IPS-18a (cell line): ENCODE results near the gene FYB1.
"Not testable (repeated sequence)": the region's sequence is repeated elsewhere in the genome, so short reads cannot be mapped to it uniquely, and the experiment has no call there.

Experiments used
- H3K27ac ChIP-seq: one replicate; pipeline ENCODE4 v1.5.1; 2013; ENCODE audit warnings: low read length
- H3K27me3 ChIP-seq: one replicate; pipeline ENCODE4 v1.6.1; 2013; ENCODE audit warnings: mild to moderate bottlenecking, low read length; ENCODE audit not compliant: control insufficient read depth, insufficient read depth
- H3K36me3 ChIP-seq: one replicate; pipeline ENCODE4 v1.6.1; 2013; ENCODE audit warnings: low read depth, low read length; ENCODE audit not compliant: control insufficient read depth
- H3K4me1 ChIP-seq: one replicate; pipeline ENCODE4 v1.6.1; 2013; ENCODE audit warnings: low read depth, low read length; ENCODE audit not compliant: control insufficient read depth
- H3K4me3 ChIP-seq: one replicate; pipeline ENCODE4 v1.5.1; 2013; ENCODE audit warnings: low read length
- H3K9ac ChIP-seq: one replicate; pipeline ENCODE4 v1.6.1; 2013; ENCODE audit warnings: mild to moderate bottlenecking, low read length, moderate library complexity
- H3K9me3 ChIP-seq: one replicate; pipeline ENCODE4 v1.6.1; 2013; ENCODE audit warnings: low read depth, low read length; ENCODE audit not compliant: control insufficient read depth

FYB1 gene

DNA sequence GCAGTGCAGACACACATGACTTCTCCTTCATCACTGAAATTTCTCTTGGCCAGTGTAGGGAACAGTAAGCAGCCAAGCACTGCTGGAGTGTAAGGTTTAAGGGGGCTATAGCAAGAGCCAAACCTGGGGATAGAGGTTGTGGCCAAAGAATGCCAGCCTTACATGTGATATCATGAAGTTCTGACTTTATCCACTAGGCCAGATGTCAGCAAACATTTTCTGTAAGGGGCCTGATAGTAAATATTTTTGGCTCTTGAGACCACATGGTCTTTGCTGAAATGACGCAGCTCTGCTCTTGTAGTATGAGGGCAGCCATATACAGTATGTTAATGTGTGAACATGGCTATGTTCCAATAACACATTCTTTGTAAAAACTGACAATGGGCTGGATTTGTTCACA, 29.7 kb upstream of the FYB1 start:
- Histone ChIP-seq H3K36me3 (no peaks in the 10 kb centered on the region), H3K4me1 (no peaks in the 10 kb centered on the region), H3K27me3 (no peaks in the 10 kb centered on the region), H3K9me3 (no peaks in the 10 kb centered on the region), H3K4me3 (no peak overlapping the region), H3K27ac (no peak overlapping the region), H3K9ac (no peak overlapping the region)

DNA sequence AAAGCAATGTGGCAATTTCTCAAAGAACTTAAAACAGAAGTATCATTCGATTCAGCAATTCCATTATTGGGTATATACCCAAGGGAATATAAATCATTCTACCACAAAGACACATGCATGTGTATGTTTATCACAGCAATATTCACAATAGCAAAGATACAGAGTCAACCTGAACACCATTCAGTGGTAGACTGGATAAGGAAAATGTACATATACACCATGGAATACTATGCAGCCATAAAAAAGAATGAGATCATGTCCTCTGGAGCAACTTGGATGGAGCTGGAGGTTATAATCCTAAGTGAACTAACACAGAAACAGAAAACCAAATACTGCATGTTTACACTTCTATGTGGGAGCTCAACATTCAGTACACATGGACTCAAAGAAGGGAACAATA, 21.4 kb upstream of the FYB1 start:
- no peak overlapping the region for H3K4me3 ChIP-seq
- no peaks in the 10 kb centered on the region for H3K4me1 ChIP-seq
- H3K36me3 ChIP-seq: no peaks in the 10 kb centered on the region

DNA sequence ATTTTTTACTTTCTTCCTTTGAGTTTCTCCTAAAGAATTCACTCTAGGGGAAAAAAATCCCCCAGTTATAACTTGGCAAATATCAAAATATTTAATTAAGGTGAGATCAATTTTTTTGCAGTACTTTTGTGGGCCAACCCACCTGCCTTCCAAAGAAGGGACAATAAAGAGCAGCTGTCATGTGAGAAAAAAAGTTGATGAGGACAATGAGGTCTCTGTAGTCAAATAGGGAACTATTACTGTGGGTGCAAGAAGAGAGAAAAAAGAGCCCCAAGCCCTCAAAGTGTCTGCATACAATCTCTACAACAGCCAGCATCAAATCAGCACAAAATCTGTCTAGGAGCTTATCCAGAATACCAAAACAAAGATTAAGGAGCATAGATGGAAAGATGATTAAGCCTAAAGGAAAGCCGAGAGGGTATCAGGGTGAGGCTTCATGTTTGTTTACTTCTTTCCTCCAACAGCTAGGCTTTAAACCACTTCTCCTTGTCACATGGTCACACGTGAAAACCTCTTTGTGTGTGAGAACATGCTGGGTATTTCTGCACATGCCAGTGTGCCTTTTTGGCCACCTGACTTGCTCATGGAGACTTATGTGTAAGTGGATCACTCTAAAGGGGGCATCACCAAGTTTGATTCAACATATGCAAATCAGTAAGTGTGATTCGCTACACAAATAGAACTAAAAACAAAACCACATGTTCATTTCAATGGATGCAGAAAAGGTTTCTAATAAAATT, 19.2 kb upstream of the FYB1 start:
- no peaks in the 10 kb centered on the region for H3K36me3 ChIP-seq
- no peak overlapping the region for H3K9ac ChIP-seq
- no peak overlapping the region for H3K27ac ChIP-seq
- no peak overlapping the region for H3K4me3 ChIP-seq
- peaks cover 4% of the 10 kb centered on the region for H3K9me3 ChIP-seq
- no peaks in the 10 kb centered on the region for H3K27me3 ChIP-seq
- no peaks in the 10 kb centered on the region for H3K4me1 ChIP-seq

More for the DNA sequence above, 21.4 kb upstream of the FYB1 start:
- Histone ChIP-seq H3K27ac (no peak overlapping the region), H3K27me3 (no peaks in the 10 kb centered on the region), H3K9me3 (peaks cover 4% of the 10 kb centered on the region), H3K9ac (no peak overlapping the region)

DNA sequence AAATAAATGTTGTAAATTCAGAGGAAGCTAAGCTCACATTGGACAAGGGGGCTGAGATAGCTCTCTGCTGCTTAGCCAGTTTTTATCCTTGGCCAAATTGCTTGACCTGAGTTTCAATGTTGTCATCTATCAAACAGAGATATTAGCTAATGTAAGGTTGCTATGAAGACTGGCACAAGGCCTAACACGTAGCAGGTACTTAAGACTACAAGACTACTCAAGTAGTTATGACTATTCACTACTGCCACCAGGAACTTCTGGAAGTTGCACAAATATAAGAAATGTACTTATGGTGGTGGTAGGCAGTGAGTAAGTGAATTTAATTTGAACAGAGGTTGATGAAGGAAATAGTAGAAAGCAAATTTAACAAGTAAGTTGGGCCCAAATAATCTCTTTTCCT, 17.4 kb upstream of the FYB1 start:
- Histone ChIP-seq H3K4me1 (no peaks in the 10 kb centered on the region), H3K9ac (no peak overlapping the region), H3K9me3 (peaks cover 4% of the 10 kb centered on the region), H3K36me3 (no peaks in the 10 kb centered on the region), H3K4me3 (no peak overlapping the region), H3K27ac (no peak overlapping the region), H3K27me3 (no peaks in the 10 kb centered on the region)

DNA sequence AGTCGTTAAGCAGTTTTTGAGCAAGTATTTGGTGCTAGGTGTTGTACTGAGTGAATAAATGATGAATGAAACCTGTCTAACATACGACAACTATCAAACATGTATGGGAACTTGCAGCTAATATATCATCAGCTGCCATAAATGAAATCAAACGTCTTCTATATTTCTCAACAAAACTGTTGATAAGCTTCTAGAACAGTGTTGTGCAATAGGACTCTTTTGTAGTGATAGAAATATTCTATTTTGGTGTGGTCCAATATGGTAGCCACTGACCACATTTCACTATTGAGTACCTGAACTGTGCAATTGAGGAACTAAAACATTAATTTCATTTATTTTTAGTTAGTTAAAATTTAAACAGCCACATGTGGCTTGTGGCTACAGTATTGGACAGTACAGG, 16.3 kb upstream of the FYB1 start:
- Histone ChIP-seq H3K27me3 (no peaks in the 10 kb centered on the region), H3K9me3 (no peaks in the 10 kb centered on the region), H3K4me1 (no peaks in the 10 kb centered on the region), H3K36me3 (no peaks in the 10 kb centered on the region), H3K4me3 (no peak overlapping the region), H3K9ac (no peak overlapping the region), H3K27ac (no peak overlapping the region)

DNA sequence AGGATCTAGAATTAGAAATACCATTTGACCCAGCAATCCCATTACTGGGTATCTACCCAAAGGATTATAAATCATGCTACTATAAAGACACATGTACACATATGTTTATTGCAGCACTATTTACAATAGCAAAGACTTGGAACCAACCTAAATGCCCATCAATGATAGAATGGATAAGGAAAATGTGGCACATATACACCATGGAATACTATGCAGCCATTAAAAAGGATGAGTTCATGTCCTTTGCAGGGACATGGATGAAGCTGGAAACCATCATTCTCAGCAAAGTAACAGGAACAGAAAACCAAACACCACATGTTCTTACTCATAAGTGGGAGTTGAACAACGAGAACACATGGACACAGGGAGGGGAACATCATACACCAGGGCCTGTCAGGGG, 15.1 kb upstream of the FYB1 start:
- H3K4me3 ChIP-seq, H3K4me1 ChIP-seq, H3K27me3 ChIP-seq, H3K9ac ChIP-seq, H3K9me3 ChIP-seq, H3K27ac ChIP-seq, H3K36me3 ChIP-seq: not testable (repeated sequence)

DNA sequence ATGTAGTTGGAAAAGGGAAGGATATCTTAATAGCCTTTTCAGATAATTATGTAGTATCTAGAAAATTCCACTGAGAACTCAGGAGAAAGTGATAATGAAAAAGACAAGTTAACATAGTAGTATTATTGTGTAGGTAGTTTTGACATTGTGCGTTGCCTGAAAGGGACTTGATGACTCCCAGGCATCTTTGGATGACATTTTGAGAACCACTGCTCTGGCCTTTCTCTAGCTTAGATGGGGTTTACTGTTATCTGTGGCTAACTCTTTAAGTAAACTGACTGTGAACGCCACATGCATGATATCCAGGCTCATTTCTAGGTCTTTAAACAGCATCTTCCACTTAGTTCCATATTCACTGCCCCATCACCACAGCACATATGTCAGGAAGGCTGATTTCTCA, 14.4 kb upstream of the FYB1 start:
- Histone ChIP-seq H3K36me3 (no peaks in the 10 kb centered on the region), H3K9ac (no peak overlapping the region), H3K4me3 (no peak overlapping the region), H3K4me1 (no peaks in the 10 kb centered on the region), H3K27ac (no peak overlapping the region), H3K27me3 (no peaks in the 10 kb centered on the region), H3K9me3 (no peaks in the 10 kb centered on the region)

DNA sequence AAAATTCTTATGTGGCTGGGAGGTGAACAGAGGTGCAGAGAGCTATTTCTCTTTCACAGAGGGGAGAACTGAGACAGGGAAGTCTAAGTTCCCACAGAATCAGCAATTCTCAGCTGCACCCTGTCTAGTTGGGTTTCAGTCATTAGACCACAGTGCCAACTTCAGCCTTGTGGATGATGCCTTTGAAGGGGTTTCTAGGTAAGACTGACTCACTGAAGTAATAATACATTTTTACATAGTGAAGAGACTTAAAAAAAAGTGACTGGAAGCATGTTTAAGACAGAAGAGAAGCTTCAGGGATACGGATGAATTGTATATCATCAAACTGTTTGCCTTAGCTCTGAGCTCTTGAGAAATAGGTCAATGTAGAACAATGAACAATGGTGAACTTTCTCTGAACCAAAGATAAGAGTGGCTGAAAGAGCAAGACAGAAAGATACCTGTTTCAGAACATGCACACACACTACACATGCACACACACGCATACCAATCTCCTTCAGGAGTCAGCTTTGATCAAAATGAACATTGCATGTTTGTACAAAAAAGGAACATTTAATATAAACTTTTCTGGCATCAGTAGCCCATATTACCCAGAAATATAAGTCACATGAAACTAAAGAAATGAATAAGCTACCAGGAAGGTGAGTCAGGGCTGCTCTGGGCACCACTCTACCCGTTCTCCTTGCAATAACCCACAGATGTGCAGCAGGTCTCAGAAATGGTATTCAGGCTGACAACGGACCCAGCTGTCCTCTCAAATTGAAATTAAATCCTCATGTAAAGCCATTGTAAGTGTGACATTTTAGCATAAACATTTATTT, 12.6 kb upstream of the FYB1 start:
- no peak overlapping the region for H3K27ac ChIP-seq
- H3K9ac ChIP-seq: no peak overlapping the region
- H3K4me1 ChIP-seq: no peaks in the 10 kb centered on the region
- no peak overlapping the region for H3K4me3 ChIP-seq
- no peaks in the 10 kb centered on the region for H3K27me3 ChIP-seq
- no peaks in the 10 kb centered on the region for H3K36me3 ChIP-seq
- H3K9me3 ChIP-seq: no peaks in the 10 kb centered on the region

DNA sequence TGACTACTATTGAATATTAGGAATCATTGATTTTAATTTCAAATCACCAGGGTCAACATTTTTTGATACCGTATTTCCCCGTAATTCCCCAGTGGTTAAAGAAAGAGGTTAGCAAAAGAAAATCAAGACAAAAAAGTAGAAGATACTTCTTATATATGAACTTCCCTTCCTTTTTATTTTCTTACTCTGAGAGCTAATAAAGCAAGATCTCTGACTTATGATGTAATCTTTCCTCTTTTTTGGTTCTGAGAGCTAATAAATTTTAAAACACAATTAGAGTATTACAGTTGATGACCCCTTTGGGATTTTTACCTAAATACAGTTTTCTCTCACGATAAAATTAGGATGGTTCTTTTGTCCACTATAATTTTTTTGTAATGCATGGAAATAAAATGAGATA, 9.2 kb upstream of the FYB1 start:
- Histone ChIP-seq H3K27ac (no peak overlapping the region), H3K27me3 (no peaks in the 10 kb centered on the region), H3K4me1 (no peaks in the 10 kb centered on the region), H3K9ac (no peak overlapping the region), H3K9me3 (no peaks in the 10 kb centered on the region), H3K36me3 (no peaks in the 10 kb centered on the region), H3K4me3 (no peak overlapping the region)

DNA sequence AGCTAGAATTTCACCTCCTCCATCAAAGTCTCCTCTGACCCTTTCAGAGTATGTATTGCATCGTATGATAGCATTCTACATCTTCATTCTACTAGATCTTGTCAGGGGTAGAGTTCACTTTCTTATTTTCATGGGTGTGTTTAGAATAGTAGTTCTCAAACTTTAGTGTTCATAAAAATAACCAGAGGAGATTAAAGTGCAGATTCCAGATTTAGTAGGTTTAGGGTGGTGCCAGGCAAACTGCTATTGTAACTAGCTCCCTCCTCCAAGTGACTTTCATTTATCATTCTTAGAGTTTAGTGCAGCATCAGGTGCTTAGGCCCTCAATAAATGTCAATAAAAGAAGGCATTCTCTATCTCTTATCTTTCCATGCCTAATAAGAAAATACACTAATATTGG, 7.2 kb upstream of the FYB1 start:
- H3K4me3 ChIP-seq: no peak overlapping the region
- no peak overlapping the region for H3K27ac ChIP-seq
- H3K36me3 ChIP-seq: no peaks in the 10 kb centered on the region
- H3K9me3 ChIP-seq: no peaks in the 10 kb centered on the region
- H3K27me3 ChIP-seq: no peaks in the 10 kb centered on the region
- no peak overlapping the region for H3K9ac ChIP-seq
- H3K4me1 ChIP-seq: no peaks in the 10 kb centered on the region

DNA sequence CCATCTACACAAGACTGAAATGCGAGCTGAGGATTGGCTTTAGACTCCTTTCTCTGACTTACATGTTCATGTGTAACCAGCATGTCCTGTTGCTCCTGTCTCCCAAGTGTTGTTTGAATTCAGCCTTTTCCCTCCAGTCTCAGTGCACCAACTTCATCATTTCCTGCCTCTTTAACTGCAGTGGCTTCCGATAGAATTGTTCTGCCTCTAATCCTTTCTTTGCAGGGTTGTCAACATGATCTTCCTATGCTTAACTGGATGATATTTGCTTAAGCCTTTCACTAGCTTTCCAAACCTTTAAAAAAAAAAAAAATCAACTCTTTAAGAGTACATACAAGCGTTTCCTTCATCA, 6.7 kb upstream of the FYB1 start:
- no peak overlapping the region for H3K9ac ChIP-seq
- H3K9me3 ChIP-seq: no peaks in the 10 kb centered on the region
- no peaks in the 10 kb centered on the region for H3K27me3 ChIP-seq
- H3K4me3 ChIP-seq: no peak overlapping the region
- H3K27ac ChIP-seq: no peak overlapping the region
- no peaks in the 10 kb centered on the region for H3K36me3 ChIP-seq
- H3K4me1 ChIP-seq: no peaks in the 10 kb centered on the region
